GM19240 (cell line): ENCODE data around the gene RAB29.
"Not testable (repeated sequence)": the region's sequence is repeated elsewhere in the genome, so short reads cannot be mapped to it uniquely, and the experiment has no call there.

Experiments
- DNase-seq: peaks from one replicate; pipeline ENCODE4 v3.0.0; 2011; ENCODE audit warnings: low spot score; ENCODE audit not compliant: insufficient read length

The RAB29 gene, protein sequence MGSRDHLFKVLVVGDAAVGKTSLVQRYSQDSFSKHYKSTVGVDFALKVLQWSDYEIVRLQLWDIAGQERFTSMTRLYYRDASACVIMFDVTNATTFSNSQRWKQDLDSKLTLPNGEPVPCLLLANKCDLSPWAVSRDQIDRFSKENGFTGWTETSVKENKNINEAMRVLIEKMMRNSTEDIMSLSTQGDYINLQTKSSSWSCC

DNA sequence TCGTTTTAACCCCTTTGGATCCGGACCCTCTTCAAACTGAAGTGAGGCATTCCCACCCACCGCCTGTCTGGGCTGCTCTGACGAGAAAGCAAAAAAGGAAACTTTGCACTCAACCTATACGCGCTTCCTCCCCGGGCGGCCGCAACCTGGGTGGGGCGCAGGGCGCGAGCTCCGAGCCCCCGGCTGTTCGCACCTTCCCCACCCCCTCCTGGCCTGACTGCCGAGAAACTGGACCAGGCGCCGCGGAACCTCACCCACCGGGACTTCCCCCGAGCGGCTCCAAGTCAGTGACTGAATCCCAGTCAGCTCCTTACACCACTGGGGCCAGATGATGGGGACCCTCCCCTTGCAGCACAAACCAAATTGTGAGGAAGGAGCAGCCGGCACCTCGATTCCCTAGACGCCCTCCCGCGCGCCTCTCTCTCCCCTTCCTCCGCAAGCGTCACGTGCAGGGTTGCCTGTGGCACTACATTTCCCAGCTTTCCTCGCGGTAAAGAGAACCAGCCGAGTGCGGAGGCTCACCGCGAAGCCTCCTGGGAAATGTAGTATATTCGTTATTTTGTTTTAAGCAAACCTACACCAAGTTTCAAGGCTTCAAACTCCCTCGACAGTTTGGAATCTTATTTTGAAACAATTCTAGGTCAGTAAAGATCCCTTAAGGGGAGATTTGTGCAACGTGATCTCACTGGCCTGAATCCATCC is at the start of gene RAB29:
RAB29 (minus strand) TSS at position 468 of the 702 bp plus-strand sequence. CDS start 526 bp downstream, outside the sequence.
- DNase-seq: peak; percentile 76

DNA sequence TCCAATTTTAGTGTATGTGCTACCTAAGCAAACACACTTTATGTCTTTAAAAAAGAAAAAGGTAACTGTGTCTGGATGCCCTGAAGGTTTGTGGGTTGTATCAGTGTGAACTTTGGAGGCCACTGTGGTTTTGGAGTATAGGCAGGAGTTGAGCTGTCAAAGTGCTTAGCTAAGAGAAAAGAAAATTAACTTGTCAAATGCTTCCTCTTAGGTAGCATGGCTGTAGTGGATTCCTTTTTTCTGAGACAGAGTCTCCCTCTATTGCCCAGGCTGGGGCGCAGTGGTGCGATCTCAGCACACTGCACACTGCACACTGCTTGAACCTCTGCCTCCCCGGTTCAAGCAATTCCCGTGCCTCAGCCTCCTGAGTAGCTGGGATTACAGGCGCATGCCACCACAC is 48.9 kb upstream of the RAB29 start:
- no peak for DNase-seq

DNA sequence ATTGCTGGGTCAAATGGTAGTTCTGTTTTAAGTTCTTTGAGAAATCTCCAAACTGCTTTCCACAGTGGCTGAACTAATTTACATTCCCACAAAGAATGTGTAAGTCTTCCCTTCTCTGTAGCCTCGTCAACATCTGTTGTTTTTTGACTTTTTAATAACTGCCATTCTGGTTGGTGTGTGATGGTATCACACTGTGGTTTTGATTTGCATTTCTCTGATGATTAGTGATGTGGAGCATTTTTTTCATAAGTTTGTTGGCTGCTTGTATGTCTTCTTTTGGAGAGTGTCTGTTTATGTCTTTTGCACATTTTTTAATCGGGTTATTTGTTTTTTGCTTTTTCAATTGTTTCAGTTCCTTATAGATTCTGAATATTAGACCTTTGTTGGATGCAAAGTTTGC is 48.0 kb upstream of the RAB29 start:
- DNase-seq: not testable (repeated sequence)

DNA sequence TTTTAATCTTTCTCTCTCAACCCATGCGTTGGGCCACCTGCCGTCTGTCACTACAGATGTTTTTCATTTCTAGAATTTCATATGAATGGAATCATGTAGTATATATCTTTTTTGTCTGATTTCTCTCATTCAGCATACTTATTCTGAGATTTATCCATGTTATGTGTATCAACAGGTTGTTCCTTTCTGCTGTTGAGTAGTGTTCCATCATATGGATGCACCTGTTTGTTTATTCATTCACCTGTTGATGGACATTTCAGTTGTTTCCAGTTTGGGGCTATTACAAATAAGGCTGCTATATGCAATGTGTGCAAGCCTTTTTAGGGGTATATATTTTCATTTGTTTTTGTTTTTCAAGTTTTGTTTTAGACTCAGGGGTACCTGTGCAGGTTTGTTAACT is 47.1 kb upstream of the RAB29 start:
- no peak for DNase-seq

DNA sequence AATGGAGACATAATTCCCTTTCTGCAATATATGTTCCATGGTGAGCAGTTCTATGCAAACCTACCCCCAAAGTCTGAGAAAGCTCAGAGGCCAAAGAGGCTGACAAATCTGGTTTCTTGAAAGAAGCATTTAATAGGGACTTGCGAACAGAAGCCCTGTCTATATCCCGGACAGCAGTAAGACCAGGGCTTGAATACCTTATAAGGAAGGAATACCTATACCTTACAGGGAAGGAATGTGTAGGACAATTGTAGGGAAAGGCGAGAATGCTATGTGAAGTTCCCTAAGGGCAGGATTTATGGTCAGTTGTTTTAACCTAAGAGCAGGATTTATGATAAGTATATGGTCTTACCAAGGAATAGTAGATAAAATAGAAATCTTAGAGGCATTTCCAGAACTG is 42.7 kb upstream of the RAB29 start:
- DNase-seq: no peak

DNA sequence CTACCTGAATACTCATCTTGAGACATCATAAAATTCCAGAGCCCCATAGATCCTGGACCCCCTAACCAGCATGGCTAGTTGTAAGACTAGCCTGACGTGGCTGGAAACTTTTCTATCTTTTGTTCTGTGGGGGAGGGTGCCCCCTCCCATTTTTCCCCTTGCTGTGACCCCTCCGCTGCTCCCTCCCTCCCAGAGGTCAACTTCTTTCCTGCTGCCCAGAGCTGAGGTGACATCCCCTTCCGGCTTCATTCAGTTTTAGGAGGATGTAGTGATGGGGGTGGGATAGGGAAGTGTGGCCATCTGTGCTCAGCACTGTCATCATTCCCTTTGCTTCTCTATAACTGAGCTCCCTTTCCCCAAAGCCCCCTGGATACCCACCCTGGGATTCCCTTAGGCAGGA is 42.1 kb upstream of the RAB29 start:
- DNase-seq: no peak

DNA sequence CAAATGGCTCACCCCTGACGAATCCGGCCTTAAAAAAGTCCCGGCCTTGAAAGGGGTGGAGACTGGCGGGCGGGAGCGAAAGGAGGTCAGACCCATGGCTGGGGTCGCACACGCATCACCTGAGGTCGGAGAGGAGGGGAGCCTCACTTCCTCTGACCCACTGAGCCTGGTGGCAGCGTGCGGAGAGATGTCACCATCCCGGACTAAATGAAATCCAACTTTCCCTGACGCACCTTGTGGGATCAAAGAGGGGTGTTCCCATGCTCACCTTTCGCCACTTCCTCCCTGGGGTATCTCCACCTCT is 38.4 kb upstream of the RAB29 start:
- no peak for DNase-seq

DNA sequence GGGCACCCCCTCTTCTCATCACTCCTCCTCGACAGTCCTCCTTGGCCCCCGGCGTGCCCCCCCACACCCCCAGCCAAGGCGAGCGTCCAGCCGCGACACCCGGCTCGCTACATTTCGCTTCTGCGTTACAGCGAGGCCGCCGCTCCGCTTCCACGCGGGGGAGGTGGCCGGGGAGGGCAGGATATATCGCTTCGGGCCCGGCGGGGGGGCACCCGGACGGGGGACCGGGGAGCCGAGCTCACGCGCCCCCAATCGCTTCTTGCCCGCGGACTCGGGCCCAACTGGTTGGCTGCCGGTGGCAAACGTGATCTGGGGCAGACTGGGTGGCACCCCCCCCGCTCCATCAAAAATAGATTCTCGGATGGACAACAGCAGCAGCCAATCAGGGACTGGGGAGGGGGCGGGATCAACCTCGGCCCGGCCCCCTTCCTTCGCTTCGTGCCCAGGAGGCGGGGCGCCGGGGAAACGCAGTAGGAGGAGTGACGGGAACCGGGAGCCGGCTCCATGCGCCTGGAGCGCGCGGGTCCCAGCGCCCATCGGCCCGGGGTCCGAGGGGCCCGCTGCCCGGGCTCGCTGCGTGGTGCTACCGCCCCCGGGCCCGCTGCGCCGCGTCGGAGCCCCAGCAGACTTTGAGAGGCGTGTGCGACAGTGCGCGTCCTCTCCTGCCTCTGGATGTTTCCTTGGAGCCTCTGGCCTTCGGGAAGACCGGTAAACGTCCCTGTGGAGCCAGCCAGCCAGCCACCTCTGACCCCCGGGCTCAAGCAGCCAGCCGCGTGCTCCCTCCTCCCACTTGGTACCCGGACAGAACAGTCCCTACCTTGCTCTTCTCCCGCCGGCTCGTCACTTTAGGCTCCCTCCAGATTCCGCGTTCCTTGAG is 37.8 kb upstream of the RAB29 start, which contains the start of gene SLC41A1:
SLC41A1 (minus strand) TSS at position 321 of the 877 bp plus-strand sequence. CDS start 2,757 bp downstream, outside the sequence.
- DNase-seq: peak; percentile 41

DNA sequence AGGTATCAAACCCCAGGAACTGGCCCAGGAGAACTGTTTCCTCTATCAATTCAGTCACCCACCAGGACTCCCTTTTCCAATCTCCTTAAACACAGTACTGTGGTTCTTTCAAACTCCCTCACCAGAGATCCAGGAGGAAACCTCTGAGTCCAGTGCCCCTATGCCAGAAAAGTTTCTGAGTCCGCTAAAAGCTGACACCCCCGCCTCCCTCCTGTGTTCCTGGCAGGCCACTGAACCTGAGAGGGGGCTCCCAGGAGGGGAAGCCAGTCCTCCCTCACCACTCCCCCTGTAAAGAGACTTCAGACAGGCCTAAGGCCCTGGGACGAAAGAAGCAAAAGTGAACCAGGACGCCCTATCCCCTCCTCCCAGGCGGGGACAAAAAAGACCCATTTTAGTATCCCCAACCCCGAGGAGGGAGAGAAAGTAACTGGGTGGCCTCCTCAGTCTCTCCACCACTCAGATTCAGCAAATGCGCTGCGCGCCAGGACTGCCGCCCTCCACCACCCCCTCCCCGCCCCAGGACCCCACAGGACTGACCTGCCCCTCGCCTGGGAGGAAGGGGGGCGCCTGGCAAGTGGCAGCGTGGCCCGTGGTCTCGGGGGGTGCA is 37.1 kb upstream of the RAB29 start:
- no peak for DNase-seq

DNA sequence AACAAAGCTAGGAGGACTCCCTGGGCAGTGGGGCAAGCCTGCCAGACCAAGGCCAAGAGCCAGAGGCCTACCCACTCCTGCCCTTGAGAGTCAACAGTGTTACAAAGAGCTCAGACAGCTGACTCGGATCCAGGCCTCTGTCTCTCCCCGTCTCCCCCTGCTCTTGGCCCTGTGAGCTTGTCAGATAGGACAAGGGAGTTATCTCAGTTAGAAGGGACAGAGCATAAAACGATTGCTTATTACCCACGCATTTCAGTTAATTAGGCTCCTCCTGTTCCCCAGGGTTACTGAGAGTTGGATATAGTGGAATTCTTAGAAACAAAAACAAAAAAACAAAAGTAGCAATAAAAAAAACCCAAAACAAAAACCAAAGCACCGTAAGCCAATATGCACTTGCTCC is 36.4 kb upstream of the RAB29 start:
- DNase-seq: no peak

DNA sequence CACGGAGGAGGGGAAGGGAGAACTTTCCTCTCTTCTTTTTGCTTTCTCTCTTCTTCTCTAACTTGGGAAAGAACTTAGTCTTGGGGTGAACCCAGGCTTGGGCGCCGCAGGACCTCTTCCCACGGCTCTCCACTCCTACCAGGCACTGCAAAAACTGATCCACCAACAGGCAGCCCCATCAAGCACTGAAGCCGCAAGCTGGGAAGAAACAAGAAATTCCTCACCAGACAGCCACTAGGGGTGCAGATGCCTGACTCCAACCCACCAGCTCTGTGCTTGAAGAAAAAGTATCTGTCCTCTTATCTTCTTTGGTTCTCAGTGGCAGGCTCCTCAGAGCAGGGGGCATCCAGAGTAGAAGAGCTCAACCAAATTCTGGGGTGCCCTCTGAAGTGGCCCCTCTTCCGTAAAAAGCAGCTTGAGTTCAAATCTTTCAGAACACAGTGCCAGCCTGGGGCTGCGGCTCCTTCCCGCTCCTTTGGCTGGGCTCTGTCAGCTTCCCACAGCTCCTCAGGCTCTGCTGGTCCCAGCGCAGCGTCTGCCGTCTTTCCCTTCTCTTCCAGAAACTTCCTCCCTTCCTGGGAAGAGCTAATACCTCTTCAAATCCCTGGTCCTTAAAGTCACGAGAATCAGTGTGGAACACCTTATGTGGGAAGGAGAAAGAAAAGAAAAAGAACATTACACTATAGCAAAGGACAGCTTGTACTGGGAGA is 35.3 kb upstream of the RAB29 start:
- DNase-seq: no peak

DNA sequence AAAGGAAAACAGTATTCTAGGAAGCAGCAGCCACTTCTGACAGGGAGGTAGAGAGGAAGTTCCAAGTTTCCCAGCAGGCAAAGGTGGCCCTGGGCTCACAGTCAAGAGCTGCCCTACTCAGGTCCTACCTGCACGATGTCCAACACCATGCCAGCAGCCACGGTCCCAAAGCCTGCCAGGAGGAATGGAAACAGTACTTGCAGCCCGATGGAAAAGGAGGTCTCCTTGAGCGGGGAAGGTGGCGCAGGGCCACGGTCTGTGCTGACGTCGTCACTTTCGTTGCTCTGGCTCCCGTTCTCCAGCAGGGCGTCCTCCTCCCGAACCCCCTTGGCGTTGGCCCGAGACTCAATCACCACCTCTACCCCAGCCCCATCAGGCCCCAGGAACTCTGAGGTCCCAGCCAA is 34.7 kb upstream of the RAB29 start:
- no peak for DNase-seq

DNA sequence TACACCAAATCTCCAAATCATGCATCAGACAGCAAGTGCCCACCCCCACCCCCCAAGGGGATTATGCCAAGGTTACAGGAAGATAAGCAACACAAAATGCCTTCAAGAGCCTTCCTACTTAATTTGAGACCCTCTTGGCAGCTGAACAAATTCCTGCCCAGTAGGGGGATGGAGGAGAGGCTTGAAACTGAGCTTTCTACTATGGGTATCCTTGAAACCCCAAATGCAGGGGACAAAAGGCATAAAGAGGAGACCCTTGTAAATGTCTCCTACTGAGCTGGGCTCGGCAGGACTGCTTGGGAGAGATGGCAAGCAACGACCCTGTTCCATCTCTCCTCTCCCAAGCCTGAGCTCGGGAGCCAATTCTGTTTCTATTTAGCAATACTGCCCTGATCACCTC is 34.2 kb upstream of the RAB29 start:
- DNase-seq: no peak

DNA sequence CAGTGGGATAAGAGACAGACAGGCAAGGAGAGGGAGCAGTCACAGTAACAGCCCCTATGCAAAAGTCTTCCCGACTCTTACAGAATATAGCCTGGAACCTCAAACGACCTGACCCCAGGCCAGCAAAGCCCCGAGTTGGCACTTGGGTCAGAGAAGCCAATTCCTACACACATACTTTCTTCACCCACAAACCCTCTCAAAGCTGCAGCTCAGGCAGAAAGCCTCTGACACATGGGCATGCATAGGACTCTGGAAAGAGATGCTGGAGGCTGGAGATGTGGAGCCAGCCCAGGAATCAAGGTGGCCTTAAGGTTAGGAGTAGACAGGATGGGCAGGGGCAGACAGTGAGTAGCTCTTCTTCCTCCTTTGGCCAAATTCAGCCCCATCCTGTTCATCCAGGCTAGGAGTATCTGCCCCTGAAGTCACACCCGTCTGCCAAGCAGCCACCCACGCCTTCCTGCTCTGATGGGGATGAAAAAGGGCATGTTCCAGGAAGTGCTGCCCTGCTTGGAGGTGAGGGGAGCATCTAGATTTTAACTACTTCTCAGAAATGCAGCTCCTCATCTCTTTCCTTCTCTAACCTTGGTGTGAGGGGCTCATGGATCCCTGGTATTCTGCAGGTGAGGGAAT is 29.9 kb upstream of the RAB29 start:
- no peak for DNase-seq

DNA sequence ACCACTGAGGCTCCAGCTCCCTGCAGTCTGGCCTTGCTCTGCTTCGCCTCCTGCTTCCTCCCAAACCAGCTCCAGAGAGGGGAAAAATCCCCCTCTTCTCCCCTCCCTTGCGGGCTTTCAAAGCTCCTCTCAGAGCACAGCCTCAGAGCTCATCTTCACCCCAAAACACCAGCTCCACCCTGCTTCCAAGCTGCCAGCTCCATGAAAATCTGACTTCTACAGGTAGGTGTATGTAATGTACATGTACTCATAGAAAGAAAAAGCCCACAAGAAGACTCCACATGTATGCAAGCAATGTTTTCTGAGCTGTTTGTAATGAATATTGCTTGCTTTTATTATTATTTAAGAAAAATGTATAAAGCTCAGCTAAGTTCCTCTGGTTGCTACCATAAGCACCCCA is 29.3 kb upstream of the RAB29 start:
- no peak for DNase-seq

DNA sequence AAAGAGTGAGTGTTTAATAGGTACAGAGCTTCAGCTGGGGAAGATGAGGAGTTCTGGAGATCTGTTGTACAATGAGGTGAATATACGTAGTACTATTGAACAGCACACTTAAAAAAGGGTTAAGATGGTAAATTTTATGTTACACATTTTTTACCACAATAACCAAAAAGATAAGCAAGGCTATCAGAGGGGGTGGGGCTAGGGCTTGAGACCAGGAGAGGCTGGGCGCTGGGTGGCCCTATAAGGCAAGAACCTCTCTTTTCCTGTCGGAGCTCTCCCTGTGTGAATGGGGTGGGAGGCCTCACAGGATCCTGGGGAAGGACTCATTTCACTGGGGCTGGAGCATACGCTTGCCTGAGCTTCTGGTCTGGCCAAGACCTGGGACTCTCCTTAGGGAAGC is 28.7 kb upstream of the RAB29 start:
- no peak for DNase-seq

DNA sequence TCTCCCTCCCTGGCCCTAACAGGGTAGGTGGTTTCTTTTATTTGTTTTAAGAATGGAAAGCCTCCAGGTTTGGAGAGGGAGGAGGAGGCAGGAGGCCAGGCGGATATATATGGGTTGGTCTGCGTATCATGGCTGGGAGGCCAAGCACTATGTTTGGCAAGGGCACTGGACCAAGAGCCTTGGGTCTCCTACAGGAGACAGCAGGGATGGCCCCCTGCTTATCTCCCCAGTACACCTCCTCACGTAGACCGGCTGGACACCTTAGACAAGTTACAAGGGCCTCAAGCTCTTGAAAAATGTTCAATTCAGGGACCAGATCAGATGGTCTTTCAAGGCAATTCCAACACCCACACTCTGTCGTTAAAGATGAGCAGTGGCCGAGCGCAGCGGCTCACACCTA is 26.8 kb upstream of the RAB29 start:
- no peak for DNase-seq

DNA sequence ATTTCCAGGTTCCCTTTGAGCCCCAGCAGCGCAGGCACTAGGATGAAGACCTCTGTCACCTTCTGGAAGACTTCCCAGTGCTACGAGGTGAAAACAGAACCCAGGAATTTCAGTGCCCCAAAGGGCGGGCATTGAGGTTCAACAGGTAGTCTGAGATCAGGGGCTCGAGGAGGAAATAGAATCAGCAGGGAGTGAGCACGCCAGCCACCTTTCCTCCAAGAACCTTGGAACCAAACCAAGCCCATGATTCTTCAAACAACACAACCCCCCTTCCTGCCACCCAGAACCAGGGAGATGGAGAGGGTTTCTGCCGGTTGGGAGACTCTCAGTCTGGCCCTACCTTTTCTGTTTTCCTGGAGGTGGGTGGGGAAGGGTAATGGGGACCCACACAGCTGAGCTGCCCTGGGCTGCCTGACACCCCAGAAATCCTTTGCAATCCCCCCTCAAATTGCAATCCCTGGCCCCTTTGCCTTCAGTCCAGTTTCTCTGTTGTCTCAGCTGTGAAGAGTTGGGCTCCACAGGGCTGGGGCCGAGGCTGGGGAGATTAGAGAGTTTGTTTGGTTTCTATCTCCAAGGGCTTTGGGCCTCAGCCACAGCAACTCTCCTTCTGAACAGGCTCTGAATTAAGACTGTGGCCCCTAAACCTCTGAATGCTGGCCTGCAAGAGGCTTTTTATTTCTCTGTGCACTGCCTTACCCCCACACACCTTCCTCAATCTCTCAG is 25.9 kb upstream of the RAB29 start:
- no peak for DNase-seq

DNA sequence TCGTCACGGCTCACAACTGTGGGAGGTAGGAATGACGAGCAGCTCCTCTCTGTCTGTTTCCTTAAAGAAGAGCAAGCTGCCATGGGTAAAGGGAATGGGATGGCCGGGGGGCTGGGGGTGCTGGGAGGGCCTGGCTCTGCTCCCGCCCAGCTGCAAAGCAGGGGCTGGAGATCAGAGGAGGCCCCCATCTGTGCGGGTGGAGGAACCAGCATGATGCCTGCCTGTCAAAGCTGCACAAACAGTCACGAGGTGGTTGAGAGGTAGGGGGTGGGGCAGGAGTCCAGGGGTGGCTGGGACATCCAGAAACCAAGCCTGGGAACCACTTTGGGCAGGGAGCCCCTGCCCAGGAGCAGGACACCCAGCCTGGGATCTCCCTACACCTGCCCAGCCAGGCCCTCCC is 25.1 kb upstream of the RAB29 start:
- no peak for DNase-seq

DNA sequence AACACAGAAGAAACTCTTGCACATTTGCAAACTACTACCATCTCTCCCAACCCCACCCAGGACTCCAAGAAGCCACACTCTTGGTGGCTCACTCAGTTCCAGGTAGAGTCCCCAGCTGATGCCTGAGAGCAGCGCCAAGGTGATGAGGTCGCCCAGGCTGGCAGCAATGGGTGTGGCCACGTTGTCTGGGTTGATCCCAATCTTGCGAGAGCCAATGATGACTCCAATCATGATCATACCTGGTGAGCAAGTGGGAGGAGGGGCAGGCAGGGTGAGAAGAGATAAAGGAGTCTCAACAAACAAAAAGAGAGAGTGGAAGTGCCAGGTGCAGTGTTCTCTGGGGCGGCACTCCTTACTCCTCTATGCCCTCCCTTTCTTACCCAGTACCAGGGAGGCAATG is 23.3 kb upstream of the RAB29 start:
- no peak for DNase-seq
